CD4-positive, alpha-beta T cell (primary cell): ENCODE data around the gene MCOLN1. TPM values are rescaled to one million over a fixed set of nuclear protein-coding genes. Genes with fewer than 3 reads are reported as not detected.

ENCODE experiments used
- ATAC-seq: fragments of 200-7000 bp; cut with Tn5 transposase; one replicate; pipeline ENCODE4 v1.10.0; 2022; ENCODE audit warnings: mild to moderate bottlenecking; ENCODE audit not compliant: poor library complexity
- CTCF ChIA-PET: fragments of 350-600 bp; sonication (Branson Sonifier 250); formaldehyde crosslinking; loops from one replicate; lab custom pipeline; 2021; ENCODE audit warnings: antibody characterized with exemption, inconsistent platforms; lab: Charles Lee
- POLR2A ChIA-PET: fragments of 350-600 bp; sonication (Branson Sonifier 250); formaldehyde crosslinking; loops from one replicate; lab custom pipeline; 2021; ENCODE audit warnings: antibody characterized with exemption, inconsistent platforms; lab: Charles Lee
- DNase-seq, 14 experiments: peaks; one replicate each; pipeline ENCODE4 v3.0.0-alpha.2; 2013 to 2020; ENCODE audit warnings: mixed read lengths in 2 of 14
- H3K27ac ChIP-seq, 2 donors: one replicate each; pipeline versions ENCODE4 v1.5.1 to v1.7.0; 2013; ENCODE audit warnings: low read length in 2 of 2, low read depth in 1 of 2, mild to moderate bottlenecking in 1 of 2
- H3K27me3 ChIP-seq, 2 experiments: 1 replicate in 1 of 2; 2 replicates in 1 of 2; pipeline versions ENCODE4 v1.6.1 to v1.7.0; 2013; ENCODE audit warnings: low read length in 2 of 2, control low read depth in 1 of 2, mild to moderate bottlenecking in 1 of 2, moderate library complexity in 1 of 2; ENCODE audit not compliant: insufficient read depth in 2 of 2, control insufficient read depth in 1 of 2
- H3K36me3 ChIP-seq: one replicate; pipeline ENCODE4 v1.6.1; 2013; ENCODE audit warnings: low read length, control low read depth; ENCODE audit not compliant: insufficient read depth
- H3K4me1 ChIP-seq: one replicate; pipeline ENCODE4 v1.6.1; 2013; ENCODE audit warnings: low read length, control low read depth; ENCODE audit not compliant: insufficient read depth
- H3K4me3 ChIP-seq: one replicate; pipeline ENCODE4 v1.5.1; 2013; ENCODE audit warnings: mild to moderate bottlenecking, low read length, moderate library complexity
- H3K9me3 ChIP-seq, 2 experiments: 1 replicate in 1 of 2; 2 replicates in 1 of 2; pipeline versions ENCODE4 v1.6.1 to v1.7.0; 2013; ENCODE audit warnings: low read length in 2 of 2, mild to moderate bottlenecking in 2 of 2, control low read depth in 1 of 2, moderate library complexity in 1 of 2; ENCODE audit not compliant: control insufficient read depth in 1 of 2, insufficient read depth in 1 of 2
- H3K27ac Mint-ChIP-seq: one replicate; pipeline ENCODE4 v1.8.0; 2020; ENCODE audit warnings: mixed read lengths
- H3K27me3 Mint-ChIP-seq: one replicate; pipeline ENCODE4 v1.8.0; 2021; ENCODE audit warnings: mixed read lengths
- H3K36me3 Mint-ChIP-seq: one replicate; pipeline ENCODE4 v1.8.0; 2021; ENCODE audit warnings: low read depth, mixed read lengths
- H3K4me1 Mint-ChIP-seq: one replicate; pipeline ENCODE4 v1.8.0; 2021; ENCODE audit warnings: low read depth, mixed read lengths
- H3K4me3 Mint-ChIP-seq: one replicate; pipeline ENCODE4 v1.8.0; 2020; ENCODE audit warnings: mild to moderate bottlenecking, mixed read lengths
- H3K9me3 Mint-ChIP-seq: one replicate; pipeline ENCODE4 v1.8.0; 2020; ENCODE audit warnings: mixed read lengths
- intact Hi-C, 2 experiments: fragments of 100-400 bp; cut with DNase I in 1 of 2; cut with micrococcal nuclease in 1 of 2; formaldehyde crosslinking; loops; one replicate each; pipeline versions ENCODE4 v1.15.1 to v1.9.0; 2023 to 2025; cut with DNase I, micrococcal nuclease
- total RNA-seq, 174 experiments: library from RNA in 2 of 174; stranded (reverse) in 2 of 174; gene quantifications; one replicate each; pipeline ENCODE4 v1.2.3 and lab custom pipeline; 2021 to 2026
- TF ChIP-seq, protein P1 (sequence below): fragments of 200-600 bp; IDR thresholded peaks from one replicate; pipeline ENCODE4 v1.8.0; 2022; ENCODE audit warnings: antibody characterized with exemption, mild to moderate bottlenecking

The MCOLN1 gene
- total RNA-seq, 2 experiments from 2014 or later = 7.9 to 8.8 TPM

DNA sequence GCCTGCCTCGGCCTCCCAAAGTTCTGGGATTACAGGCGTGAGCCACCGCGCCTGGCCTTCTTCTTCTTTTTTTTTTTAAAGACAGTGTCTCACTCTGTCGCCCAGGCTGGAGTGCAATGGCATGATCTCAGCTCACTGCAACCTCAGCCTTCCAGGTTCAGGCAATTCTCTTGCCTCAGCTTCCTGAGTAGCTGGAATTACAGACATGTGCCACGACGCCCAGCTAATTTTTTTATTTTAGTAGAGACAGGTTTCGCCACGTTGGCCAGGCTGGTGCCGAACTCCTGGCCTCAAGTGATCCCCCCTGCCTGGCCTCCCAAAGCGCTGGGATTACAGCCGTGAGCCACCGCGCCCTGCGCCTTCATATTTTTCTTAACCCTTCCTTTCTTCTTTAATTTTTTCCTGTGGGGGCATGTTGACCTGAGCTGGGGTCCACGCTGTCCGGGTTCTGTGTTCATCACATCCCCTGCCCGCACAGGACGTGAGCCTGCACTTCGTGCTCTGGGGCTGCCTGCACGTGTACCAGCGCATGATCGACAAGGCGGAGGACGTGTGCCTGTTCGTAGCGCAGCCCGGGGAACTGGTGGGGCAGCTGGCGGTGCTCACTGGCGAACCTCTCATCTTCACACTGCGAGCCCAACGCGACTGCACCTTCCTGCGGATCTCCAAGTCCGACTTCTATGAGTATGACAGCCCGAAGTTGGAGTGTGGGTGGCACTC, 27.2 kb downstream of the MCOLN1 start:
- ChIA-PET CTCF (no interaction called here), POLR2A (no interaction called here)
- DNase-seq = no peak
- TF ChIP-seq, protein P1, sequence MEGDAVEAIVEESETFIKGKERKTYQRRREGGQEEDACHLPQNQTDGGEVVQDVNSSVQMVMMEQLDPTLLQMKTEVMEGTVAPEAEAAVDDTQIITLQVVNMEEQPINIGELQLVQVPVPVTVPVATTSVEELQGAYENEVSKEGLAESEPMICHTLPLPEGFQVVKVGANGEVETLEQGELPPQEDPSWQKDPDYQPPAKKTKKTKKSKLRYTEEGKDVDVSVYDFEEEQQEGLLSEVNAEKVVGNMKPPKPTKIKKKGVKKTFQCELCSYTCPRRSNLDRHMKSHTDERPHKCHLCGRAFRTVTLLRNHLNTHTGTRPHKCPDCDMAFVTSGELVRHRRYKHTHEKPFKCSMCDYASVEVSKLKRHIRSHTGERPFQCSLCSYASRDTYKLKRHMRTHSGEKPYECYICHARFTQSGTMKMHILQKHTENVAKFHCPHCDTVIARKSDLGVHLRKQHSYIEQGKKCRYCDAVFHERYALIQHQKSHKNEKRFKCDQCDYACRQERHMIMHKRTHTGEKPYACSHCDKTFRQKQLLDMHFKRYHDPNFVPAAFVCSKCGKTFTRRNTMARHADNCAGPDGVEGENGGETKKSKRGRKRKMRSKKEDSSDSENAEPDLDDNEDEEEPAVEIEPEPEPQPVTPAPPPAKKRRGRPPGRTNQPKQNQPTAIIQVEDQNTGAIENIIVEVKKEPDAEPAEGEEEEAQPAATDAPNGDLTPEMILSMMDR = no peak
- no peak for ATAC-seq
- Mint-ChIP-seq H3K27ac (no peak overlapping the region), H3K4me1 (peaks cover 9% of the 10 kb centered on the region), H3K9me3 (no peaks in the 10 kb centered on the region), H3K27me3 (no peaks in the 10 kb centered on the region), H3K36me3 (peaks cover 17% of the 10 kb centered on the region), H3K4me3 (no peak overlapping the region)
- peaks cover 3% of the 10 kb centered on the region for H3K4me1 ChIP-seq
- H3K4me3 ChIP-seq = no peak overlapping the region
- H3K27ac ChIP-seq = no peak overlapping the region
- intact Hi-C loops = loop anchor here in 1 of 2 experiments (2.0 kb wide), 1 partner anchor 15 kb away; the partner anchor contains the start of gene PNPLA6
- peaks cover 26% of the 10 kb centered on the region for H3K36me3 ChIP-seq
- H3K9me3 ChIP-seq = no peaks in the 10 kb centered on the region
- no peaks in the 10 kb centered on the region for H3K27me3 ChIP-seq

DNA sequence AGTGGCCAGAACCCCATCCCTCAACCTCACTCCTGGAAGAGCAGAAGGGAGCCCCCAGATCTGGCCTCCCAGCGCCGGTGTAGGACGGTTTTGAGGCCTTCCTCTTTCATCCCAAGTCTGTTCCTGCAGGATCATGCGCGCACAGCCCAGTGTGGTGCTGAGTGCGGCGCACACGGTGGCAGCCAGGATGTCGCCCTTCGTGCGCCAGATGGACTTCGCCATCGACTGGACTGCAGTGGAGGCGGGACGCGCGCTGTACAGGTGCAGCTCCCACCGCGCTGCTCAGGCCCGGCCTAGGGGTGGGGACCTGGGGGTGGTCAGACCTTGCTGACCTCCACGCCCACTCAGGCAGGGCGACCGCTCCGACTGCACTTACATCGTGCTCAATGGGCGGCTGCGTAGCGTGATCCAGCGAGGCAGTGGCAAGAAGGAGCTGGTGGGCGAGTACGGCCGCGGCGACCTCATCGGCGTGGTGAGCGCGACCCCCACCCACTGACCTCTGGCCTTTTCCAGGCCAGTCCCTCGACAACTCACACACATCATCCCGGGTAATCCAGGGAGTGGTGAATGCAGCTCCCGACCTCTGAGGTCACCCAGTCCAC, 27.8 kb downstream of the MCOLN1 start:
- peak in 1 of 14 experiments; percentile 40 for DNase-seq
- no peaks in the 10 kb centered on the region for H3K4me1 ChIP-seq
- CTCF ChIA-PET = no interaction called here
- Mint-ChIP-seq H3K27me3 (no peaks in the 10 kb centered on the region), H3K4me1 (peaks cover 9% of the 10 kb centered on the region), H3K9me3 (no peaks in the 10 kb centered on the region), H3K36me3 (peaks cover 17% of the 10 kb centered on the region), H3K27ac (no peak overlapping the region), H3K4me3 (no peak overlapping the region)
- intact Hi-C loops = loop anchor here in 1 of 2 experiments (2.0 kb wide), 1 partner anchor 15 kb away; the partner anchor contains the start of gene PNPLA6
- TF ChIP-seq, protein P1 = no peak
- POLR2A ChIA-PET = no interaction called here
- H3K27me3 ChIP-seq = no peaks in the 10 kb centered on the region
- no peak overlapping the region for H3K27ac ChIP-seq
- no peaks in the 10 kb centered on the region for H3K9me3 ChIP-seq
- no peak for ATAC-seq
- H3K4me3 ChIP-seq = no peak overlapping the region
- peaks cover 30% of the 10 kb centered on the region for H3K36me3 ChIP-seq

DNA sequence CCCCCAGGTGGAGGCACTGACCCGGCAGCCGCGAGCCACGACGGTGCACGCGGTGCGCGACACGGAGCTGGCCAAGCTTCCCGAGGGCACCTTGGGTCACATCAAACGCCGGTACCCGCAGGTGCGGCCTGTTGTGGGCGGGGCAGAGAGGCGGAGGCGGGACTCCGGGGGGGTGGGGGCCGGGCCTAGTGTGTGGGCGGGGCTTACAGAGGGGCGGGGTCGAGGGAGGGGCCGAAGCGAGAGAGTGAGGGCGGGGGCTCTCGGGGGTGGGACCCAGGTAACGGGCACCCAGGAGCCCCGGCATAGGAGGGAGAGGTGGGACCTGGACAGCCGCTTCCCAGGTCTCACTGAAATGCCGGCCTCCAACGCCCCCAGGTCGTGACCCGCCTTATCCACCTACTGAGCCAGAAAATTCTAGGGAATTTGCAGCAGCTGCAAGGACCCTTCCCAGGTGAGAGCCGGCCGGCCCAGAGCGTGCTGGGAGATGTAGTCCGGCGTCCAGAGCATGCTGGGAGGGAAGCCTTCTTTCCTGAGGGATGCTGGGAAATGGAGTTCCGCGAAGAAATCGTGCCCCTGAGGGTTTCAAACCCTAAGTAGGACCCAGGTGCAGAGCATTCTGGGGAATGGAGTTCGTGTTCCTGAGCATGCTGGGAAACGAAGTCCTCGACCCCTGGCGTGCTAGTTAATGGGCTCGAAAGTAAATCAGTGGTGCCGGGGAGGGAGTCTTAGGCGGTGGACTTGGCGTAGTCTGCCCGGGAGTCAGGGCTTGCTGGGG, 28.8 kb downstream of the MCOLN1 start:
- H3K36me3 Mint-ChIP-seq = peaks cover 15% of the 10 kb centered on the region
- DNase-seq (peak in 8 of 14 experiments; percentile 6 to 68 (median 47)), ATAC-seq (peak; percentile 94)
- TF ChIP-seq, protein P1 = no peak
- H3K27me3 Mint-ChIP-seq = no peaks in the 10 kb centered on the region
- intact Hi-C loops = loop anchor here in 1 of 2 experiments (2.0 kb wide), 1 partner anchor 16 kb away; the partner anchor contains the start of gene PNPLA6
- H3K4me1 ChIP-seq = no peaks in the 10 kb centered on the region
- no peaks in the 10 kb centered on the region for H3K9me3 ChIP-seq
- H3K4me1 Mint-ChIP-seq = peaks cover 5% of the 10 kb centered on the region
- peaks cover 37% of the 10 kb centered on the region for H3K36me3 ChIP-seq
- no peak overlapping the region for H3K4me3 ChIP-seq
- H3K27ac ChIP-seq = no peak overlapping the region
- ChIA-PET POLR2A (no interaction called here), CTCF (no interaction called here)
- no peak overlapping the region for H3K27ac Mint-ChIP-seq
- no peaks in the 10 kb centered on the region for H3K9me3 Mint-ChIP-seq
- no peaks in the 10 kb centered on the region for H3K27me3 ChIP-seq
- H3K4me3 Mint-ChIP-seq = no peak overlapping the region
